Hepatocyte (in vitro differentiated cells): Measurements from ENCODE around the gene MTMR3. TPM values are rescaled to one million over a fixed set of nuclear protein-coding genes. Genes with fewer than 3 reads are reported as not detected.

Experiments used
- DNase-seq: peaks from one replicate; pipeline ENCODE4 v3.0.0-alpha.2; 2016; ENCODE audit warnings: low spot score
- H2AFZ ChIP-seq: fragments of 200-600 bp; sonication (generic); 2 replicates; pipeline ENCODE4 v1.6.0; 2016; ENCODE audit warnings: antibody characterized with exemption, mild to moderate bottlenecking
- H3K27ac ChIP-seq: fragments of 200-600 bp; sonication (generic); 2 replicates; pipeline ENCODE4 v1.5.1; 2016; ENCODE audit warnings: mild to moderate bottlenecking
- H3K27me3 ChIP-seq: fragments of 200-600 bp; sonication (generic); 2 replicates; pipeline ENCODE4 v1.6.1; 2016
- H3K36me3 ChIP-seq: fragments of 200-600 bp; sonication (generic); replicated peaks from 2 replicates; pipeline ENCODE4 v1.5.1; 2016; ENCODE audit warnings: low read depth; ENCODE audit not compliant: insufficient read depth
- H3K4me1 ChIP-seq: fragments of 200-600 bp; sonication (generic); 2 replicates; pipeline ENCODE4 v1.5.1; 2016; ENCODE audit warnings: mild to moderate bottlenecking, moderate library complexity; ENCODE audit not compliant: insufficient read depth
- H3K4me2 ChIP-seq: fragments of 200-600 bp; sonication (generic); 2 replicates; pipeline ENCODE4 v1.6.0; 2016
- H3K4me3 ChIP-seq: fragments of 200-600 bp; sonication (generic); 2 replicates; pipeline ENCODE4 v1.5.1; 2016; ENCODE audit warnings: mild to moderate bottlenecking
- H3K79me2 ChIP-seq: fragments of 200-600 bp; sonication (generic); 2 replicates; pipeline ENCODE4 v1.6.0; 2017; ENCODE audit warnings: mild to moderate bottlenecking
- H3K9me2 ChIP-seq: fragments of 200-600 bp; sonication (generic); replicated peaks from 2 replicates; pipeline ENCODE4 v1.6.0; 2017; ENCODE audit warnings: mild to moderate bottlenecking; ENCODE audit not compliant: insufficient read depth
- H3K9me3 ChIP-seq: fragments of 200-600 bp; sonication (generic); 2 replicates; pipeline ENCODE4 v1.5.1; 2016; ENCODE audit warnings: low read depth, mild to moderate bottlenecking
- H4K20me1 ChIP-seq: fragments of 200-600 bp; sonication (generic); 2 replicates; pipeline ENCODE4 v1.6.0; 2016; ENCODE audit warnings: mild to moderate bottlenecking; ENCODE audit not compliant: insufficient read depth, poor library complexity, severe bottlenecking
- CTCF ChIP-seq: fragments of 200-600 bp; sonication (generic); IDR thresholded peaks from 2 replicates; pipeline ENCODE4 v1.5.1; 2016; ENCODE audit warnings: antibody characterized with exemption, mild to moderate bottlenecking; ENCODE audit not compliant: poor library complexity
- EZH2 ChIP-seq: fragments of 200-600 bp; sonication (generic); IDR thresholded peaks from 2 replicates; pipeline ENCODE4 v1.6.1; 2016; ENCODE audit warnings: antibody characterized with exemption, mild to moderate bottlenecking, borderline replicate concordance
- EZH2phosphoT487 ChIP-seq: fragments of 200-600 bp; sonication (generic); IDR thresholded peaks from one replicate; pipeline ENCODE4 v1.6.1; 2018; ENCODE audit warnings: antibody characterized with exemption, mild to moderate bottlenecking, low read depth, moderate library complexity; ENCODE audit not compliant: unreplicated experiment, severe bottlenecking
- WGBS: methylation state at CpG from one replicate; pipeline ENCODE4 v1.1.6; 2016; ENCODE audit warnings: low lambda C conversion rate; ENCODE audit errors: missing lambda C conversion rate; 5-methylcytosine and 5-hydroxymethylcytosine counted together
- polyA plus RNA-seq: library from polyadenylated mRNA; unstranded; fragments of >200 nt; fragmentation: Nextera tagmentation; extraction: Ambion mirVana; gene quantifications from 2 replicates; pipeline ENCODE4 v1.2.1, GENCODE V29; 2016
- total RNA-seq: library from RNA; depleted of rRNA; stranded (reverse); fragments of >200 nt; gene quantifications from 2 replicates; pipeline ENCODE4 v1.2.3, GENCODE V29; 2014

Gene MTMR3
- total and polyA plus RNA-seq, 2 experiments from 2014 or later = 16.2 to 42.7 TPM

GRCh38 chr22:29985912-29986311 is 102.9 kb downstream of the MTMR3 start:
- H3K9me3 ChIP-seq = no peaks in the 10 kb centered on the region
- no peaks in the 10 kb centered on the region for H3K4me1 ChIP-seq
- WGBS = 83% methylated on average over 1 of the region's 1 CpG
- H3K27me3 ChIP-seq = no peaks in the 10 kb centered on the region
- peaks cover 3% of the 10 kb centered on the region for H3K36me3 ChIP-seq
- DNase-seq = no peak
- no peak overlapping the region for H3K27ac ChIP-seq
- peaks cover 23% of the 10 kb centered on the region for H3K79me2 ChIP-seq
- H3K9me2 ChIP-seq = no peaks in the 10 kb centered on the region
- H4K20me1 ChIP-seq = no peaks in the 10 kb centered on the region
- no peak overlapping the region for H2AFZ ChIP-seq
- no peak overlapping the region for H3K4me2 ChIP-seq
- no peak for TF ChIP-seq EZH2
- TF ChIP-seq EZH2phosphoT487 = no peak
- TF ChIP-seq CTCF = no peak
- H3K4me3 ChIP-seq = no peak overlapping the region

- no peak for TF ChIP-seq EZH2
- TF ChIP-seq EZH2phosphoT487 = no peak
- no peak for TF ChIP-seq CTCF
- Histone ChIP-seq H3K9me2 (no peaks in the 10 kb centered on the region), H3K4me3 (no peak overlapping the region), H2AFZ (no peak overlapping the region), H3K36me3 (peaks cover 7% of the 10 kb centered on the region), H3K4me1 (peaks cover 3% of the 10 kb centered on the region), H3K27me3 (no peaks in the 10 kb centered on the region), H3K27ac (no peak overlapping the region), H3K9me3 (no peaks in the 10 kb centered on the region), H3K4me2 (no peak overlapping the region), H4K20me1 (no peaks in the 10 kb centered on the region), H3K79me2 (peaks cover 23% of the 10 kb centered on the region)
- DNase-seq = no peak
- 30% methylated on average over 1 of the region's 1 CpG for WGBS
Measured at GRCh38 chr22:29987137-29987536, 104.2 kb downstream of the MTMR3 start.

- DNase-seq = no peak
- Histone ChIP-seq H3K4me3 (no peak overlapping the region), H3K27me3 (no peaks in the 10 kb centered on the region), H3K36me3 (peaks cover 7% of the 10 kb centered on the region), H2AFZ (no peak overlapping the region), H3K4me1 (peaks cover 11% of the 10 kb centered on the region), H3K27ac (no peak overlapping the region), H3K79me2 (peaks cover 14% of the 10 kb centered on the region), H3K4me2 (no peak overlapping the region), H3K9me2 (no peaks in the 10 kb centered on the region), H4K20me1 (no peaks in the 10 kb centered on the region), H3K9me3 (no peaks in the 10 kb centered on the region)
- 90% methylated on average over 2 of the region's 2 CpGs for WGBS
- TF ChIP-seq EZH2 (no peak), EZH2phosphoT487 (no peak), CTCF (no peak)
Measured at GRCh38 chr22:29988719-29989118, 105.7 kb downstream of the MTMR3 start.

- H3K4me1 ChIP-seq = peaks cover 12% of the 10 kb centered on the region
- no peaks in the 10 kb centered on the region for H3K27me3 ChIP-seq
- no peak overlapping the region for H3K27ac ChIP-seq
- peaks cover 9% of the 10 kb centered on the region for H3K79me2 ChIP-seq
- H3K36me3 ChIP-seq = peaks cover 4% of the 10 kb centered on the region
- no peak overlapping the region for H2AFZ ChIP-seq
- H4K20me1 ChIP-seq = no peaks in the 10 kb centered on the region
- H3K4me3 ChIP-seq = no peak overlapping the region
- H3K9me3 ChIP-seq = no peaks in the 10 kb centered on the region
- WGBS = 86% methylated on average over 6 of the region's 6 CpGs
- H3K4me2 ChIP-seq = no peak overlapping the region
- DNase-seq = no peak
- no peaks in the 10 kb centered on the region for H3K9me2 ChIP-seq
- TF ChIP-seq CTCF = no peak
- no peak for TF ChIP-seq EZH2
- TF ChIP-seq EZH2phosphoT487 = no peak
Measured at GRCh38 chr22:29989446-29989845, 106.5 kb downstream of the MTMR3 start.
